ENCODE data around the gene BACH2. TPM values are rescaled to one million over a fixed set of nuclear protein-coding genes. Genes with fewer than 3 reads are reported as not detected.

The BACH2 gene
- total and polyA plus RNA-seq, 10 of the 15 experiments (the other 5 are each of a cell fraction or from before 2014, with no cell fraction given): 0.03 to 0.28 (median 0.04) TPM; not detected in 3

GRCh38 chr6:89987140-89987539 is 309.5 kb downstream of the BACH2 start:
- H3K36me3 ChIP-seq (ENCODE audit: control insufficient read depth in 2 of 2, insufficient read depth in 2 of 2, low read length in 1 of 2): no peaks in the 10 kb centered on the region
- in situ Hi-C loops (cut with MboI): no loop called here
- no peak overlapping the region for H3K4me2 ChIP-seq (ENCODE audit: control insufficient read depth, insufficient read depth)
- no peak for DNase-seq (ENCODE audit: low read depth, low spot score)
- no peak overlapping the region for H3K27ac ChIP-seq (ENCODE audit: control insufficient read depth, insufficient read depth)
- H3K4me3 ChIP-seq: no peak overlapping the region
- no peaks in the 10 kb centered on the region for H3K9me3 ChIP-seq (replicated peaks; ENCODE audit: control insufficient read depth, insufficient read depth, low read length)
- intact Hi-C loops (cut with micrococcal nuclease; ENCODE audit: unreplicated experiment): no loop called here
- H2AFZ ChIP-seq (ENCODE audit: control insufficient read depth, low read depth, low read length): no peak overlapping the region
- 54% methylated on average over 3 of the region's 3 CpGs for WGBS (ENCODE audit: insufficient coverage, insufficient replicate concordance, low lambda C conversion rate, missing lambda C conversion rate)
- ChIA-PET CTCF (interaction anchor here (1.4 to 1.6 kb wide), 2 partner anchors 47 to 489 kb away, joined by 3 to 4 read pairs; no protein-coding TSS in a partner anchor), RAD21 (ENCODE audit: unreplicated experiment) (no interaction called here), POLR2A (no interaction called here), SMC1A (ENCODE audit: uncharacterized antibody, unreplicated experiment) (interaction anchor here (0.8 to 1.2 kb wide), 2 partner anchors 10 to 12 kb away, joined by 3 read pairs; no protein-coding TSS in a partner anchor)
- H3K27me3 ChIP-seq (replicated peaks in 1 of 2; ENCODE audit: control insufficient read depth in 2 of 2, insufficient read depth in 2 of 2, low read length in 1 of 2): peaks cover 4 to 6% of the 10 kb centered on the region in 2 experiments
- no peaks in the 10 kb centered on the region for H4K20me1 ChIP-seq (ENCODE audit: control insufficient read depth, insufficient read depth)
- ATAC-seq: no peak
- TF ChIP-seq MXI1 (IDR thresholded peaks at IDR 0.05; ENCODE audit: low read depth, low read length): no peak
- no peak for TF ChIP-seq SIX5 (IDR thresholded peaks at IDR 0.05; ENCODE audit: low read depth, low read length, severe bottlenecking)
- no peak for TF ChIP-seq STAT1 (conservative IDR thresholded peaks at IDR 0.05)
- no peak for TF ChIP-seq PBX3 (IDR thresholded peaks at IDR 0.05; ENCODE audit: insufficient replicate concordance, low read depth, low read length)
- TF ChIP-seq FOS (IDR thresholded peaks at IDR 0.05; ENCODE audit: borderline replicate concordance, extremely low read depth, insufficient read length): no peak
- TF ChIP-seq SREBF2 (IDR thresholded peaks at IDR 0.05; ENCODE audit: low read length): no peak
- TF ChIP-seq TCF7 (IDR thresholded peaks at IDR 0.05; ENCODE audit: borderline replicate concordance): no peak
- no peak for TF ChIP-seq MTA2 (IDR thresholded peaks at IDR 0.05; ENCODE audit: low read depth)
- no peak for TF ChIP-seq SUZ12 (IDR thresholded peaks at IDR 0.05; ENCODE audit: unreplicated experiment)
- TF ChIP-seq ZZZ3 (IDR thresholded peaks at IDR 0.05; ENCODE audit: control insufficient read depth, insufficient read length, low read depth): no peak
- TF ChIP-seq NFYB (IDR thresholded peaks at IDR 0.05; ENCODE audit: insufficient read depth, low read depth, low read length): no peak
- no peak for FAIRE-seq
- no peaks in the 10 kb centered on the region for H3K79me2 ChIP-seq (ENCODE audit: control insufficient read depth, insufficient read depth, low read length)
- H3K4me1 ChIP-seq (ENCODE audit: control insufficient read depth, insufficient read depth, low read length): no peaks in the 10 kb centered on the region
- no TSS peak for BruUV-seq (replicated peaks)
- H3K9ac ChIP-seq (ENCODE audit: control insufficient read depth, insufficient read depth, low read length): no peak overlapping the region
